Mucosa of stomach (tissue), 1 donor: ENCODE measurements around the gene PTPRA.

ENCODE experiments used
- H3K27me3 ChIP-seq: one replicate; pipeline ENCODE4 v1.7.0; 2013; ENCODE audit warnings: mild to moderate bottlenecking, low read length; ENCODE audit not compliant: control insufficient read depth, insufficient read depth
- H3K36me3 ChIP-seq: one replicate; pipeline ENCODE4 v1.7.0; 2013; ENCODE audit warnings: low read length; ENCODE audit not compliant: control insufficient read depth, insufficient read depth
- H3K4me1 ChIP-seq: one replicate; pipeline ENCODE4 v1.7.0; 2013; ENCODE audit warnings: mild to moderate bottlenecking, low read length; ENCODE audit not compliant: control insufficient read depth, insufficient read depth
- H3K4me3 ChIP-seq: one replicate; pipeline ENCODE4 v1.7.0; 2013; ENCODE audit warnings: low read length
- H3K9ac ChIP-seq: one replicate; pipeline ENCODE4 v1.7.0; 2013; ENCODE audit warnings: mild to moderate bottlenecking, low read length, moderate library complexity
- H3K9me3 ChIP-seq: one replicate; pipeline ENCODE4 v1.7.0; 2013; ENCODE audit warnings: mild to moderate bottlenecking, low read length, moderate library complexity; ENCODE audit not compliant: control insufficient read depth
- donor health status: Pancreatic carcinoma.

Gene PTPRA

DNA sequence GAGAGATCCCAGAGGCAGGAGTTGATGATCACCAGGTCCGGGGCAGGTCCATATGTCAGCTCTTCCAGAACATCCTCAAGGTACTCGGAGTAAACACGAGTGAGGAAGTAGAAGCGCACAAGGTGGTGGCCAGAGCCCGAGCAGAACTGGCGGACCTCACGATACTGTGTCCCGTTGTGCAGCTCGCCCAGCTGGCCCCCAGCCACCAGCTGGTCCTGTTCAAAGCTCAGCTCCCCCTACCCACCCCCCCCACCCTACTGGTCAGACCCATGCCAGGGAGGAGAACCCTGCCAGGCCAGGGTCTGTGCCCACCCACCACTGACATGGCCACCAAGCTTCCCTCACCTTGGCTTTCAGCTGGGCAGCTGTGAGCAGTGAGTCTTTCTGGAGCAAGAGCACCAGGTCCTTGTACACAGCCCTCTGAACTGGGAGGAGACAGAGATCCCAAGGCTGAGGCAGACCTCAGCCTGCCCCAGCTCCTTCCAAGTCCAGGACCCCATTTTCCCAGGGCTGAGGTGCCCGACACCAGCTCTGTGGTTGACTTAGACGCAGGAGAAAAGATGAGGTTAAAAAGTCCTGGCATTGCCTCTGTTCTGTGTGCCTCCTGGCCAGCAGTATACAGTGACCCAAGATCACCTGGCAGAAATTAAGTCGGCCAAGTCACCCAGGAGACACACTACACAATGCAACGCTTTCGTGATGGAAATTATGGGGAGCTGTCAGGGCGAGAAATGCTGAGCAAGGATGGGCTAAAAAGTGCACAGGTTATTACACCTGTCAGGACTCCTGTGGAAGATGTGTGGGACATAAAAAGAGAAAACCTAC lies 34.2 kb upstream of the PTPRA start:
- no peak overlapping the region for H3K4me3 ChIP-seq

DNA sequence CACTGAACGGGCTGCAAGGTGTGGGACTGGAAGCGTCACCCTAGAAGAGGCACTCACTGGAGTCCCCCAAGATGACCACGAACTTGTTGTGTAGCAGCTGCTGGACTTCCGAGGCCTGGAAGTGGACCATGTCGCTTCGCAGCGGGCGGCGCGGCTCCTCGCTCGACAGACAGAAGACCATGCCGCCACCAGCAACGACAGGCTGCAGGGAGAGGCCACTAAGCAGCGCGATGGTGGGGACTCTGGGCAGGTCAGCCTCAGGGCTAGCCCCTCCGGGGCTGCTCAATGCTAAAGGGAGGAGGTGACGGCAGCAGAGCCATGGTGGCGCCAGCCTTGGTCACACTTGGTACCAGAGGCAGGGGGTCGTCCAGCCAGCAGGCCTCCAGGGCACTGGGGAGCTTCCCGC lies 33.5 kb upstream of the PTPRA start:
- peak overlapping the region; percentile 75 for H3K4me3 ChIP-seq
- H3K4me1 ChIP-seq = peaks cover 17% of the 10 kb centered on the region
- no peaks in the 10 kb centered on the region for H3K9me3 ChIP-seq
- peak overlapping the region; percentile 87 for H3K9ac ChIP-seq
- no peaks in the 10 kb centered on the region for H3K27me3 ChIP-seq
- H3K36me3 ChIP-seq = no peaks in the 10 kb centered on the region

More for the DNA sequence above, 34.2 kb upstream of the PTPRA start:
- Histone ChIP-seq H3K9ac (no peak overlapping the region), H3K4me1 (peaks cover 17% of the 10 kb centered on the region), H3K9me3 (no peaks in the 10 kb centered on the region), H3K36me3 (no peaks in the 10 kb centered on the region), H3K27me3 (no peaks in the 10 kb centered on the region)

DNA sequence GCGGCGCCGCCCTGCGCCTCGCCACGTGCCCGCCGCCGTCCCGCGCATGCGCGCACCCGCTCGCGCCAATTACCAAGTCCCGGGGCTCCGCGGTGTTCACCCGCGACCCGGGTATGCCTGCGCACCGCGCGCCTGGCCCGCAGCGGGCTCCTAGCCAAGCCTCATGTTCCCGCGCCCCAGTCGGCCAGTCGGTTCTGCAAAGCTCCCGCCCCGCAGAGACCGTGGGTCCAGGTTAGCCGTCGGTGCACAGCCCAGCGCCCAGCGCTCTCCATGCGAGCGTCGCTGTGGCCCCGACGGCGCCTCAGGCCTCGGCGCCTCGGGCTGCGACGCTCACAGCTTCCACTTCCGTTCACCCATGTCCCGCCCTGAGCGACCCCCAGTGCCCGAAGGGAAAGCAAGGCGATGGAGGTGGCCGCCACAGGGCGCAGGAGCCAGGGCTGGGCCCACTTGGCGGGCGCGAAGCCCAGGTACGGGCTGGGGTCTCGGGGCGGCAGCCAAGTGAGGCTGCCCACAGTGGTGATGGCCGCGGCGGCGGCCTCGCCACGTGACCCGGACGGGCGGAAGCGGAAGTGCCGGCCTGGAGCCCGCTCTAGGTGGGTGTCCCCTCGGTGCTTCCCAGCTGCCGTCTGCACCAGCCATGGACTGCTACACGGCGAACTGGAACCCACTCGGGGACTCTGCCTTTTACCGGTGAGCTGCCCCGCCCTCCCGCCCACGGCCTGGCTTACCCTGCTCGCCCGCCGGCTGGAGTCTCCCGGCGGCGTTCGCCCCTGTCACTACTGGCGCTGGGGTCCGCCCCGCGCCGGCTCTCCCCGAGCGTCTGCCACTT lies 32.9 kb upstream of the PTPRA start, which contains the start of the genes PCED1A and VPS16:
PCED1A (minus strand) TSS at position 518 of the 829 bp plus-strand sequence. CDS start 743 bp downstream, outside the sequence.
VPS16 (plus strand) TSS at position 608 of the 829 bp plus-strand sequence; CDS start at position 638, 30 bp downstream.
- Histone ChIP-seq H3K4me1 (peaks cover 17% of the 10 kb centered on the region), H3K4me3 (peak within 1 kb of the TSS; percentile 75), H3K9me3 (no peaks in the 10 kb centered on the region), H3K36me3 (no peaks in the 10 kb centered on the region), H3K9ac (peak within 1 kb of the TSS; percentile 87), H3K27me3 (no peaks in the 10 kb centered on the region)

DNA sequence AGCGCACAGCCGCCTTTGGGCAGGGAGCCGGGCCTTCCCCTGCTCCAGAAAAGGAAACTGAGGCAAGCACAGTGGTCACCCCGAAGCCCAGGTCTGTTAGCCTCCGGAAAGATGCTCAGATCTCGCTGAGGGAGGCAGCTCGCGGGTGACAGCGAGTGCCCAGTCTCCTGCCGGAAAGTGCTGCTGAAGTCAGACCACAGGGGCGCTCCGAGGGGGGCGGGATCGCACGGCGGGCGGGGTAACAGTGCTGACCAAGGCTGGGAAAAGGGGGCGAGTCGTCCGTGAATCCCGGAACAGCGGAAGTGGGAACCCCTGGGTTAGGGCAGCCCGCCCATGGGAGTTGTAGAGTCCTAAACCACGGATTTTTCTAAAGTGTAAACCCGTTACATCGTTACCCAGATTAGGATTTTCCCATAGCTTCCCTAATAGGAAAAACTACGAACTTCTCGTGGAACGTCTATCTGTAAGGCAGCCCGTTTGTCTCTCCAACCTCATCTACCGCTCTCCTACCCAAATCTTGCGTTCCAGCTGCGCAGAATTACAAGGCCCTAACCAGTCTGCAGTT lies 32.2 kb upstream of the PTPRA start:
- Histone ChIP-seq H3K4me3 (peak overlapping the region; percentile 49), H3K27me3 (no peaks in the 10 kb centered on the region), H3K36me3 (no peaks in the 10 kb centered on the region), H3K4me1 (peaks cover 17% of the 10 kb centered on the region), H3K9ac (peak overlapping the region; percentile 48), H3K9me3 (no peaks in the 10 kb centered on the region)

DNA sequence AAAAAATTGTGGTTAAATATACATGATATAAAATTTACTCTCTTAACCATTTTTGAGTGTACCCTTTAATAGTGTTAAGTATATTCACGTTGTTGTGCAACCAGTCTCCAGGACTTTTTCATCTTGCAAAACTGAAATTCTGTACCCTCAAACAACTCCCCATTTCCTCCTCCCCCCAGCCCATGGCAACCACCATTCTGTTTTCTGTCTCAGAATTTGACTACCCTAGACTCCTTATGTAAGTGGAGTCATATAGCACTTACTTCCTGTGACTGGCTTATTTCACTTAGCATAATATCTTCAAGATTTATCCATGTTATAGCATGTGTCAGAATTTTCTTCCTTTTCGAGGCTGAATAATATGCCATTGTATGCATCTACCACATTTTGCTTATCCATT lies 27.7 kb upstream of the PTPRA start:
- Histone ChIP-seq H3K27me3 (no peaks in the 10 kb centered on the region), H3K36me3 (no peaks in the 10 kb centered on the region), H3K9ac (no peak overlapping the region), H3K4me1 (peaks cover 8% of the 10 kb centered on the region), H3K9me3 (no peaks in the 10 kb centered on the region), H3K4me3 (no peak overlapping the region)

DNA sequence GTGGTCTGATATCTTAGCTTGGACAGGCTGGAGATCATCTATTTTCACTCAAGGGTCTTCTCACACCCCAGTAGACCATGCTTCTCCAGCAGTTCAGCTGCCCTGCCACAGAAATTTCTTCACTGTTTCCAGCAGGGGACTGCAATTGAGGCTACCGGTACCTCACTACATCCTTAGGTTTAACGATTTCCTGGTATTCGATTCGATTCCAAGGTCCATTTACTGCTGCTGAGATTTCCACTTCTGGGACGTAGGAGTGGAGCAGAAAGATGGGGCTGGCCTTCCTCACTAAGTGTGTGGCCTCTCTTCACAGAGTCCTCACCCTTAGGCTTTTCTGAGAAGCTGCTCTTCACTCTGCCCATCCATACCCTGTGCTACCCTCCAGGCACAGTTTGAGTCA lies 26.6 kb upstream of the PTPRA start:
- H3K4me3 ChIP-seq = no peak overlapping the region
- H3K9me3 ChIP-seq = no peaks in the 10 kb centered on the region
- no peak overlapping the region for H3K9ac ChIP-seq
- no peaks in the 10 kb centered on the region for H3K27me3 ChIP-seq
- H3K36me3 ChIP-seq = no peaks in the 10 kb centered on the region
- H3K4me1 ChIP-seq = peaks cover under 1% of the 10 kb centered on the region

DNA sequence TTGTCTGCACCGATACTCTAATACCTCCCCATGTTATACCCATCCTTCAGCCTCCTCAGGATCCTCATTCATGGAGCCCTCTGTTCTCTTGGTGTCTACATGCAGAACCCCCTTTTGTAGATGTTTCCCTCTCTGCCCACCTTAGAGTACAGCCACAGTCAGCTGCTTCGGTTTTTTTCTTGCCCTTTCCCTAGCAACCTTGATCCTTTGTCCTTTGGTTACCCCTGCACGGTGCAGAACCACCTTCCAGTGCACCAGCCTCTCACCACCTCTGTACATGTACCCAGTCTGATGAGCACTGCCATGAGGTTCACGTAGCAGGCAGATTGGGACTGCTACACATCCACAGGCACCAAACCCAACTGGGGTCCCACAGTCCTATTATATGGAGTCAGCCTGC lies 25.5 kb upstream of the PTPRA start:
- Histone ChIP-seq H3K9me3 (no peaks in the 10 kb centered on the region), H3K36me3 (no peaks in the 10 kb centered on the region), H3K9ac (no peak overlapping the region), H3K27me3 (no peaks in the 10 kb centered on the region), H3K4me3 (no peak overlapping the region), H3K4me1 (no peaks in the 10 kb centered on the region)

DNA sequence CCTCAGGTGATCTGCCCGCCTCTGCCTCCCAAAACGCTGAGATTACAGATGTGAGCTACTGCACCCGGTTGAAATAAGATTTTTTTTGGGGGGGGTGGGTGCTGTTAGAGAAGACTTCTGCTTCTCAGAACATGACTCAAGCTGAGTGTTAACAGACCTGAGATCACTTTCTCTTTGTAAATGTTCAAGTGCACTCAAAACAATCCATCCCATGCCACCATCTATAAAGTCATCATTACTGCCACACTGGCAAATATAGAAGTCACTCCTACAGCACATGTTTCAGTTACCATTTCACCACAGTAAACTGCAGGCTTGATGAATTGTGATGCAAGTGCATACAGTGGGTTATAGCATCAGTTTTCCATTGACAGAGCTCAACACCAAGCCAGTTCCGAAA lies 23.8 kb upstream of the PTPRA start:
- Histone ChIP-seq H3K27me3 (no peaks in the 10 kb centered on the region), H3K9me3 (no peaks in the 10 kb centered on the region), H3K36me3 (no peaks in the 10 kb centered on the region)

DNA sequence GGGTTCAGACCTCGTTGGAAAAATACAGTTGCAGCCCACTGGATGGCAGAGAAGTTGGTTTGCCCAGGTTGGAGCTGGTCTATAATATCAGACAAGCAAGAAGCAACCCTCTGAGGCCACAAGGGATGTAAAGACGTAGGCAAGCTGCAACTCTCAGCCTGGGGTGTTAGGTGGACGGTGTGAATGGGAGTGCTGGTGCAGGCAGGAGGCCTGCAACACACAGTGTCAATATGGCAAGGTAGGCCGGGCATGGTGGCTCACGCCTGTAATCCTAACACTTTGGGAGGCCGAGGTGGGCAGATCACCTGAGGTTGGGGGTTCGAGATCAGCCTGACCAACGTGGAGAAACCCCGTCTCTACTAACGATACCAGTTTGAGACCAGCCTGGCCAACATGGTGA lies 22.2 kb upstream of the PTPRA start:
- Histone ChIP-seq H3K4me1 (no peaks in the 10 kb centered on the region), H3K36me3 (no peaks in the 10 kb centered on the region), H3K27me3 (no peaks in the 10 kb centered on the region), H3K9me3 (no peaks in the 10 kb centered on the region), H3K9ac (no peak overlapping the region), H3K4me3 (no peak overlapping the region)

More for the DNA sequence above, 23.8 kb upstream of the PTPRA start:
- H3K9ac ChIP-seq = no peak overlapping the region
- no peaks in the 10 kb centered on the region for H3K4me1 ChIP-seq
- H3K4me3 ChIP-seq = no peak overlapping the region

DNA sequence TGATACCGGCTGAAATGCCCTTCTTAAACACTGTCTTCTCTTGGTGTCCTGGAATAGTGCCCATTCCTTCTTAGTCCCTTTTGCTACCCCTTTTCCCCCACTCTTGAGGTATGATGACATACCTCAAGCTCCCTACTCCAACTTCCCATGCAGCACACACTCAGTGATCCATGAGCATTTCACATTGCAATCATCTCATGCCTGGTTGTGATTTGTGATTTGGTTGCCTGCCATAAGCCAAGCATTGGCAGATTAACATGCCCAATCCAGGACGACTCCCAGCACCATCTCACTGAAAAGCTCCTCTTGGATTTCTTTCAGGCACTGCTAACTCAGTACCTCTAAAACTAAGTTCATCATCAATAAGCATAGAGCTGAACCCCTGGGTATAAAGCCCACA lies 14.7 kb upstream of the PTPRA start:
- peaks cover 7% of the 10 kb centered on the region for H3K36me3 ChIP-seq
- H3K9me3 ChIP-seq = no peaks in the 10 kb centered on the region
- no peak overlapping the region for H3K4me3 ChIP-seq
- no peaks in the 10 kb centered on the region for H3K27me3 ChIP-seq
- no peaks in the 10 kb centered on the region for H3K4me1 ChIP-seq
- no peak overlapping the region for H3K9ac ChIP-seq

DNA sequence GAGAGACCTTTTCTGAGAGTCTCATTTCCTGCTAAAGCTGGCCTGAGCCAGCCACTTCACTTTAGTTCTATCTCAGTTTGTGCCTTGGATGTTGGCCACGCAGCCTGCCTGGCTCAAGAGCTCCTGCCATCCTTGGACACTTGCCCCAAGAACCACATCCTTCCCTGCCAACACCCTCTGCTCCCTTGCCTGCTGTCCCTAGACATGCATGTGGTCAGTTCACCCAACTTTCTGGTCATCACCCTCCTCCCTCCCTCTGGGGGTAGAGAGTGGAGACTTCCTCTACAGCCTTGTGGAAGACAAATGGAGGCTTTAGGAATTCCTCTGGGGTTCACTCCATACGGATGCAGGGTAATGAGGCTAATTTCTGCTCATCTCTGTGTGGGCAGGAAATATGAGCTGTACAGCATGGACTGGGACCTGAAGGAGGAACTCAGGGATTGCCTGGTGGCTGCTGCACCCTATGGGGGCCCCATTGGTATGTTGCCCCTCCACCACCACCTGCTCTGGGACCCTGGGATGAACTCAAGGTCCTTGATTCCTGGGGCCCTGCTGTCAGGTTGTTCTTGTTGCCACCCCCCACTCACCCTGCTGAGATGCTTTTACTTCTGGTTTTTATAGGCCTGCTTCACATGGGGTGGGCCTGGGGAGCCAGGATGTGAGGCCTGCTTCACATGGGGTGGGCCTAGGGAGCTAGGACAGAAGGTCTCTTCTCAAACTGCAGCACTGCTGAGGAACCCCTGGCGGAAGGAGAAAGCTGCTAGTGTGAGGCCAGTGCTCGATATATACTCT lies 13.8 kb upstream of the PTPRA start:
- Histone ChIP-seq H3K36me3 (peaks cover 7% of the 10 kb centered on the region), H3K9me3 (no peaks in the 10 kb centered on the region), H3K4me3 (no peak overlapping the region), H3K27me3 (no peaks in the 10 kb centered on the region), H3K4me1 (no peaks in the 10 kb centered on the region), H3K9ac (no peak overlapping the region)
